Dedifferentiated amniotic fluid mesenchymal stem cell (primary cell): Measurements from ENCODE around the gene VPS41.

Experiments used
- DNase-seq: peaks from one replicate; pipeline ENCODE4 v3.0.0-alpha.2; 2016; ENCODE audit errors: extremely low spot score

VPS41 gene

DNA sequence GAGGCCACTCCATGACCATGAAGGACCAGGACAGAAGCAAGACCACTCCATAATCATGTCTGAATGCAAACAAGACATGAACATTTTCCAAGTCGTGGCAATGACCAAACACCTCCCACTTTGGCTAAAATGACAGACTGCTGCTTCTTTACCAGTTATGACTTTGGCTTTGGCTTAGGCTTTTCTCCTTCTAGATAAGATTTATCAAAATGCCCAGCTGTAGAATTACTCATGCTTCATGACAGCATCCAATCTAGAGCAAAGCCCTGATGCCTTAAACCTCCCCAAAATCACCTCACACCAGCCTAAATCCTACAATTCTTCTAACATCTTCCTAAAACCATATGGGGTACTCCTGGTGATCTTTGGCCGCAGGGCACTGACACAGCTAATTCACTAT lies 102.1 kb downstream of the VPS41 start:
- DNase-seq, result no peak

DNA sequence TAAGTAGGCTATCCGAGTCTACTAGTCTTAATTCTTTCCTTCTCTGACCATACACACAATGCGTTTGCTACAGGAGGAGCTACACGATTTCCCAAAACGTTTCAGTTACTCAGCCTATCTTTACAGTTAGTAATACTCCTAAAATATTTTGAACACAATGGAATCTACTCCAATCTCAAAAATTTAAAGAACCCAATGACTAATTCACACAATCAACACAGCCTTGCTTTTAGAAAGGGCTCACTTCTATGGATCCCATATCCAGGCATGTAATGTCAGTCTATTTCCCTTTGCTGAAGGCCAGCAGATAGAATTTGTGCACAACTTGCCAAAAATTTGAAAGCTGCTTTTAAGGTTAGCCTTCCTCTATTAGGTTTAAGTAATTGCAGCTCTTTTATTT lies 107.2 kb downstream of the VPS41 start:
- no peak for DNase-seq

DNA sequence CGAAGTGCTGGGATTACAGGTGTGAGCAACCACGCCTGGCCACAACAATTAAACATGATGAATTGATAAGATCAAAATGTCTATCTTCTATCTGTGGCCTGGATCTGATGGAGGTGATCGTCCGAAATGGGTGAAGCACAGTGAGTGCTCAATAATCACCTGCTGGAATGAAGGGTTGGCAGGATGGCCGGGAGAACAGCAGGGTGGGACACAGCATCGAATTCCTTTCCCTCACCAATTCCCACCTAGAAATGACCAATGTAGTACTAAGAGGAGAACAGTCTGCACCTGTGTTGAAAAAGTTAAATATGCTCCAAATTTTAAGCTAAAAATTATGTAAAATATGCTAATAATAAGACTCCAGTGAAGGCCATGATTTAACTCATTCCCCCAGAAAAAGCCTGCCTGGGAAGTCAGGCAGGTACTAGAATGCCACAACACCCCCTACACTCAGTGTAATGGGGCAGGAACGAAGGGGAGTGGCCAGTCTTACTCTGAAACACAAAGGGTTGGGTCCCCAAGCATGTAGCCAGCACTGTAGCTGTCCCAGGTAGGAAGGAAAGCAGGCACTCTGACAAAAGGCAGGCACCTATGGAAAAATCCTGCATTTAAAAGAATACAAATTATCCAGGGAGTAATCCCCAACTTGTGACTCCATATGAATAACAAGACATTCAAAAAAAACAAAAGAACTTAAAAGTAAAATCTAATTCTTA lies 110.3 kb downstream of the VPS41 start:
- no peak for DNase-seq

DNA sequence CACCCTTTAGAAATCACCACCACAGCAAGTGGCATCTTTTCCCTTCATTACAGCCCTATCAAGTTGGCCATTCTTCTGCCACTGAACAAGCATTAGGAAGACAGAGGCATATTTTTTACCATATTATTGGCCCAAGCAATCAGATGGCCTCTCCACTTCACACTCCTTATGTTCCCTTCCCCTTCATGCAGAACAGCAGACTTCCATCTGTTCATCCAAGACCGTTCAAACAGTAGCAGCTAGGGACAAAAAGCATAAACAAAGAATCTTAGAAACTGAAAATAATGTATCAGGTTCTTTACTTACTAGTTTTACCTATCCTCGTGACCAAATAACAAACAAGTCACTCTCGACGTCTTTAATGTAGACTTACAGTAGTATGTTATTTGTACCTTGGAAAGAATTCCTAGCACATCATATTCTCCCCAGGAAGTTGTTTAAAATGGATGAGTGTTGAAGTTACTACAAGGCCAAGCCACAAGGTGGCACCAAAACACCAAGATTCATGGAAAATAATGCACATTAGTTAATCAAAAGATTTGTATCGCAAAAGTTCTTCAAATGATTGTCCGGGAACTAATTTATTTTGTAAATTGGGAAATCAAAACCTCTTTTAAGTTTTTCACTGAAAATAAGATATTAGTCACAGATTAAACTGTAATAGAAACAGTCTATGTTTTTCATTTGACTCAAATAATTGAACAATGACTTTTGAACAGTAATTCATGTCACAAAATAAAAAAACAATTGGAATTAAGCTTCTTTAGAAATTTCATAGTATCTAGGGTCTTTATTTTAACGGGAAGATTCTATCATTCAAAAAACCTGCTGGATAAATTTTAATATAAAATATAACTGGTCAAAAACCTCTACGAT lies 112.1 kb downstream of the VPS41 start:
- DNase-seq, result peak; percentile 58

DNA sequence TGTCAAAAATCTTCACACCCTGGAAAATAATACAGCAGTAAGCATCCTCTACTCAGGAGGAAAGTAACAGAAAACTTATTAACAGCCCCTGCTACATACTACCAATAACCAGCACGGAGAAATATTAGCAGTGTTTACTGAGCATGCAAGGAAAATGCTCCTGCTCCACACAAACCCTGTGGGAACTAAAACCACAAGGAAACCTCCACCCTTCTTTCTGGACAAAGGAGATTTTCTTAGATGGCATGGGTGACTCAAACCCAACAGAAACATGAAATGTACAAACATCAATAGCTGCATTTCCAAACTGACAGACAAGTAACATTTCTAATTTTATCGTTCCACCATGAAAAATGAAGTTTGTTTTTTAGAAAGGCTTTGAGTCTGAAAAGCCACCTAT lies 113.4 kb downstream of the VPS41 start:
- no peak for DNase-seq

DNA sequence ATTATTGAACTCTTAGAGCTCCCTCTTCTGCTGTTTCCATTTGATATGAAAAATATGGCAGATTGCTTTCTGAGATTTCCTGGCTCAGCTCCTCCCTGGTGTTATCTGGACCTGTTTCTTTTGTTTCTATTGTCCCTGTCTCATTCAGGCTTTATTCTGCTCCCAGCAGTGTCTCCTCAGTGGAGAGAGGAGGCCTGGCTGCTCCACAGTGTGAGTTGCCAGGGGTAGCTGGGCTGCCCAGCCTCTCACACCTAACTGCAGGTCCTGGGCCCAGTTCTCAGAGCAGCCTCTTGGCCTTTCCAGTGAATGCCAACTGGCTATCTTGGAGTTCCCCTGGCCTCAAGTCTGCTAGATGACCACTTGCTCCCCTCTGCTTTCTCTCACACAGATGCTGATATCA lies 127.0 kb downstream of the VPS41 start:
- no peak for DNase-seq

DNA sequence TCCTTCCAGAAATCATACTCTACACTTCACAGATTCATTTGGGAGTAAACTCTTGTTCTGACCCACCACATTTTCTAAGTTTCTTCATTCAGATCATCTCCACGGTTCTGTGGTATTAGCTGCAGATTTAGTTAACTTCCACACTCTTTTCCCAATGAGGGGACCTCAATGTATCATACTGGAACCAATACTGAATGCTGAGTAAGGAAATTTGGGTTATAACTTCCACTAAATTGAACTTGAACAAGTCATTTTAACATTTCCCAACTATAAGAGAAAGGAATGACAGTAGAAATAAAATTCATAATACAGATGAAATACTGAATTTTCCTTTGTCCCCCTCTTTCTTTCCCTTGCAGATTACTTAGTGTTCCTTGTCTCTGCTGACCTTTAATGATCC lies 131.4 kb downstream of the VPS41 start:
- DNase-seq, result no peak

DNA sequence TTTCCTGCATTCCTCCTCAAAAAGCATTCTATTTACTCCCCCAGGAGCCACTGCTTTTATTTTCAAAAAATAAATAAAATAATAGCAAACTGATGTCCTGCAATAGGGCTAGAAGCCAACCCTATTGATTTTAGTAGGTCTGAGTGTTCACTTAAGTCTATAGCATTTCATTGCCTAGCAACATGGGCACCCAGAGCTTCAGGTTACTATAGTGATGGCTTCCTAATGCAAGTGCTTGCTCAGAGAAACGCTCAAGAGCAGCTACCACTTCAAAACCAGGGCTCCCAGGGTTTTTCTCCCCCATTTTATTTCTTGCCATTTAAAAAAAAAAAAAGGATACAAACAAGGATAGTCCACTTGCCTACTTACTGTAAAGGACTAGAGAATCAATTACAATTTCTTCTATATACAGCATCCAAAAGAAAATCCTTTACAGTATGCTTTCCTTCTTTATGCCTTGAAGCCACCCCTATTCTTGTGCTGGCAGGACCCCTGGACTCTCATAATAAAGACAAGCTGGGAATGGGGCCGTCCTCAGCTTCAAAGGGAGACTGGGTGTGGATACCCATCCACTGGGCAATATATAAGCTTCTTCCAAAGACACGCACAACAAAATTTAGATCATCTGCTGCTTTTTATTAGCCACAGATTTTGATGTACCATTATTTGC lies 133.3 kb downstream of the VPS41 start:
- no peak for DNase-seq

DNA sequence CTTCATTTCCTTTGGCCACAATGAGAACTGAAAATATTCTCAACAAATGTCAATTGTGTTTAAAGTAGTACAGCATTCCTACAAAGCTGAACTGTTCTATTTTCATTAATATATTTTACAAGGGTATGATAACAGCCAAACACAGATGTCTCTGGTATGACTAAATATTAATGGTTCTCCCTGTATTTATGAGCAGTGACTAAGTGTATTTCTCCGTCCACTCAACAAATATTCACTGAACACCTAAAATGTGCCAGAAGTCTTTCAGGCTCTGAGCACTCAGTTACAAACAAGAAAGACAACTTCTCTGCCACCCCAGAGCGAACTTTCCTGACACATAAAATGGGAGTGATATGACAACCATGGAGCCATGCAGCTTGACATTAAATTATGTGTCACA lies 135.6 kb downstream of the VPS41 start:
- no peak for DNase-seq

DNA sequence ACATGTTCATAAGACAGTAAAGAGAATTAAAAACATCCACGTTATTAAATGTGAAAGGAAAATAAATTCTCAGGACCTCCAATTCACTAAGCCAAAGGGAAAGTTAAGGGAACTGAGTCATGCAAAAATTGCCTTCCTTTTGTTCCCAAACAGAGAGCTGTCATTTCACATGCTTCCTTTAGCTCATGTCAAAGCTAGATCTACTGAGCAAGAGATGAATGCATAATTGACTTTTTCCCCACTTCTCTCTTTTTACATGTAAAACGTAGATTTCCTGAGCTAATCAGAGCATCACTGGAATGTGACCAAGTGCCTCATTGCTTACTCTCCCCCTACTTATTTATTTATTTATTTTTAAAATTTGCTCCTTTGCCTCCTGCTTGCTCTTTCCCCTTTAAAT lies 148.8 kb downstream of the VPS41 start:
- DNase-seq, result no peak

DNA sequence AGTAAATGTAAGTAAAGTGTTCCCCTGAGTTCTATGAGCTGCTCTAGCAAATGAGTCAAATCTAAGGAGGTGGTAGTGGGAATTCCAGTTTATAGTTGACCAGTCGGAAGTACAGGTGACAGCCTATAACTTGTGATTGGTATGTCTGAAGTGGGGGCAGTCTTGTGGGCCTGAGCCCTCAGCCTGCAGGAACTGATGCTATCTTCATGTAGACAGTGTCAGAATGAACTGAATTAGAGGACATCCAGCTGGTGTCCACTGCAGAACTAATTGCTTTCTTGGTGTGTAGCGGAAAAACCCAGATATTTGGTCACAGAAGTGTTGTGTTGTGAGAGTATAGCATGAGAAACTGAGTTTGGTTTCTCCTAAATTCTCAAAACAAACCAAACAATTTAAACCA lies 150.0 kb downstream of the VPS41 start:
- no peak for DNase-seq

DNA sequence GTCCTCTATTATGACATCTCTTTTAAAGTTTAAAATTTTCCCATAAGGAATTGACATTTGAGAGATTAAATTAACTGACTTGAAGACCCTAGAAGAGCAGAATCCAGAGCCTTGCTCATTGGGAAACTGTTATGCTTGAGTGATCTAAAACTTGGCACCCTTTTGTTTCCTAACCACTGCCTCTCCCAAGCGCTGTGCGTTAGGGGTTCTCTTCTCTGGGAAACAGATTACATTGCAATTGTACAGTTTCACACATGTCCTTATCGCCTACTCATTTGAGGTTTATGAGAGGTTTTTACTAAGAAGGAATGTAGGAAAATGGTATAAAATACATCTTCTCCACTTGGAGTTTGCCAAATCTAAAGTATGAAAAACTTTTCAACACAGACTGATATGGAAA lies 151.1 kb downstream of the VPS41 start:
- DNase-seq, result no peak

DNA sequence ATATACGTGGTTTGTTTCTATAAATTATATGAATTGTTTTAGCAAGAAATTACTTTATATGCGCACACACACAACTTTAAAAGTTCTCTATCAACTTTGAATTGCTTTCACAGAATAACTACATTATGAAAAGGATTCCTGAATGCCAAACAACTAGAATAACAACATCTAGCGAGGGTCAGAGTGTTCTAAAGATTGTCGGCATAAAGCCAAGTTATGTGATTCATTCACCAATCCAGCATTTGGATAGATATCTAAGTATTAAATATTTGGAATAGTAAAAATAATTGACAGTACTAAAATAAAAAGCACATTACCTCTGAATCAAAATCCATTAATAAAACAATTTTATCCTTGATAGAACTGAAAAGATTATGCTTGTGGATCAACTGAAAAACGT lies 152.5 kb downstream of the VPS41 start:
- DNase-seq, result no peak

DNA sequence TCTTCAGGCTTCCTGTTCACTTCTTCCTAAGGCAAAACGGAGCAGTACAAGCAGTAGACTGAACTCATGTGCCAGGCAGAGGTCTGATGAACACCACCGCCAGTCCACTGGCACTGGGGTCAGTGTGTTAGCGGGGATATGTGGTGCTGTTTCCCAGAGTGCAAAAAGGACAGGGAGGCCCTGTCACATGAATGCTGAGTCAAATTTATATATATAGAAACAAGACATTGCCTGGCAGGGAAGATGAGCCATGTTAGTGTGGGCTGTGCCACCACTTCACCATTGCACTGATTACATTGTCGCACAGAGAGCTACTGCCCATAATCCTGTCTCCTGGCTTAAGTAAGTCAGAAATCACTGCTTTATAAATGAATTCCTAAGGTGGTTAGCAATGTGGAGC lies 155.6 kb downstream of the VPS41 start:
- no peak for DNase-seq

DNA sequence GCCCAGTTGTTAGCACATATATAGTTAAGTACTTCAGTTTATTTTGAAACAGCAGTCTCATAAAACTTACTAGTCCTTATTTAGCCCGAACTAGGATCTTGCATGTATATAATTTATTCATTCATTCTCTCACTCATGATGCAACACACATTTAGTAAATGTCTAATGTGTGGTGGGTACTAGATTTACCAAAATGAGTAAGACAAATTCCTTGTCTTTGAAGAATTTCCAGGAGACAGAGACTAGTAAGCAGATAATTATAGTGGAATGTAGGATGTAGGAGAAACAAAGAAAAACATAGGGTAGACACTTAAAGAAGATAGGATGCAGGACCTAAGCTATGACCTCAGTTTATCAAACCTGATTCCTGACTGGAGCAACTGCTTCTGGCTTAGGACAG lies 157.6 kb downstream of the VPS41 start:
- no peak for DNase-seq

DNA sequence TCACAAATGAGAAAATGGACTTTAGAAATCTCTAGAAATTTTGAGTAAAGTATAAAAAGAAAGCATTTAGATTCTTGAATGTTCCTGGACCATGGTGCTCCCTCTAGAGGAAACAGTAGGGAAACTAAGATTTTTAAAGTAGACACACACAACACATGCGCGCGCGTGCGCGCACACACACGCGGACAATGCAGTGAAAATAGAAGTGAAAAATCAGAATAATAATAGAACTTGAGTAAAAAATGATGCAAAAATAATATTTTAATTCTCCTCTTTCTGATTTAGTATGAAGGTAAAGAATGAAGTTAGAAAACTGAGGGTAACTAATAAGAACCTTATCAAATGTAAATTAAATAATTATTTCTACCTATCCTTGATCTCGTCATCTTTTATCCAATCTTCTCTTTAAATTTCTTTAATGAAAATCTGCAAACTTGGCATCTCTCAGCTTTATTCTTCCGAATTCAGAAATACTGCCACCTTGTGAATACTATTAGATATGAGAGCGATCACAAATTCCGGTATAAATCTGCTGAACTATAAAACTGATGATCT lies 160.9 kb downstream of the VPS41 start:
- DNase-seq, result no peak

DNA sequence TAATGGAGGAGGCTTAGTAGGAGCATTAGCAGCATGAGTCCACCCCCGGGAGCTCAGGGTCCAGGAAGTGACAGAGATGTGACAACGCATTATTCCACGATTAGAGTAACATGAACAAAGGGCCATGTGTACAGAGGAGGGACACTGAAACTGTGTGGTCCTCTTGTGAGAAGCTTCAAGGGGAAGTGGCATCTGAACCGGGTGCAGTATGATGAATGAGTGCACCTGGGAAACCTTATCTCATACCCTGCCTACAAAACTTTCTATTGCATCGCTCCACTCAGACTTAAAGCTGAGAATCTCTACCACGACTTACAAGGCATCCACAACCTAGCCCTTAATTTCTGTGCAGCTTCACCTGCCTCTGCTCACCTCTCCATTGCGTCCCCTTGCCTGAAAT lies 162.6 kb downstream of the VPS41 start:
- DNase-seq, result no peak

DNA sequence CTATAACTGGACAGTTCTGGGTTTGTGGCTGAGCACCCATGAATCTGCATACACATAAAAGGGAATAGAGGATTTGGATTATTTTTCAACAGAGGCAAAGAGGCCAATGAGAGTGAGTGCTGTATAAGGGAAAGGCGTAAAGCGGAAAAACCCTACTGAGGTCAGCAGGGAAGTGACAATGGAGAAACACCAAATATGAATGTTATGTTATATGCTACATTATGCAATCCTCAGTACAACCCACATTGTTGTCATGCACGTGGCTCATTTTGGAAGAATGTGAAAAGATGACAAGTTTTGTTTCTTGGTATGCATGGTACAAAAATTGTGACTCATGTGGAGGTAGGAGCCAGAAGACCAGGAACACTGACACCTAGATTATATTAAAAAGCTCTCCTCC lies 164.2 kb downstream of the VPS41 start:
- DNase-seq, result peak; percentile 66

DNA sequence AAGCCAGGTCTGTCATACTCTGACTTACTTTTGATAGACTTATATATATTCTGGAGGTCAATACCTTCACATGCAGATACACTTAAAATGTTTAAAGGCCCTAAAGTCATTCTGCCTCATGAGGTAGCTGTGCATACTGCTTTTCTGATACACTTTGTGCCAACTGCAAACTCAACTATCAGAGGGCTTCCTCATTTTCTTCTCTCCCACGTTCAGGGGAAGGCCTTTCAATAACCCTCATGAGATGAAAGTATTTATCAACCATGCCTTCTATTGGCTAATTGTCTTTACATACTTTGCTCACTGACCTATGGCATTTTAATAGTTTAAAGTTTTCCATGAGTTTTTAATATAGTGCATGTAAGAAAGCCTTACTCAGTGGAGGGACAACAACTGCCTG lies 165.1 kb downstream of the VPS41 start:
- DNase-seq, result no peak

DNA sequence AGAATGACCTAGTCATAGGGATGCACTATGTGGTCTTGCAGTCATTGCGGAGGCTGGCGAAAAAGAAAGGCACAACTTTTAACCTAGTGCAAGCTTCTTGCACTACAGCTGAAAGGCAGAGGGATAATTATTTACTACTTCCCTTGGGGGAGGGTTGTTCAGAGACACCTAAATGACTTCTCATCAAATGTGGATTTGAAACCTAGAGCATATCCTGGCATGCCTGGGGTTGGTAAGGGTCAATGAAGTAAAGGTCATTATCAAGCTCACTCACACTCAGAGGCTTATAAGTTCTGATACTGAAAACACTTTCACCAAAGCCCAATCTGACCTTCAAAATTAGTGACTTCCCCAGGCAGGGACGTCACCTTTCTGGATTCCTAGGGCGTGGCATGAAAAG lies 168.9 kb downstream of the VPS41 start:
- no peak for DNase-seq

DNA sequence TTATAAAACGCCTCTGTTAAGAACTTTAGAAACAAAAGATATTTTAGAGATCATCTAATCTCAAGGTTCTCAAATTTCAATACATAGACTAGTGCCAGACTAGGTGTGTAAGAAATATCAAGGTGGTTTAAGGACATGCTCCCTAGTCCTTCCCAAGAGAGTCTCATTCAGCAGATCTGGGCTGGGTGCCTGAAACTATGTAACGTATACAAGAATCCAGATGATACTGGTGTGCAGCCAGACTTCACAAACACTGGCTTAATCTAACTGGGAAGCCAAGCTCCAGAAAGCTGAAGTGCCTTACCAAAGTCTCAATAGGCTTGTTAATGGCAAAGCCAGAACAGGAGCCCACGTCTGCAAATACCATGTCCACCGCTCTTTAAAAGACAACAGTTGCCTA lies 172.9 kb downstream of the VPS41 start:
- no peak for DNase-seq

DNA sequence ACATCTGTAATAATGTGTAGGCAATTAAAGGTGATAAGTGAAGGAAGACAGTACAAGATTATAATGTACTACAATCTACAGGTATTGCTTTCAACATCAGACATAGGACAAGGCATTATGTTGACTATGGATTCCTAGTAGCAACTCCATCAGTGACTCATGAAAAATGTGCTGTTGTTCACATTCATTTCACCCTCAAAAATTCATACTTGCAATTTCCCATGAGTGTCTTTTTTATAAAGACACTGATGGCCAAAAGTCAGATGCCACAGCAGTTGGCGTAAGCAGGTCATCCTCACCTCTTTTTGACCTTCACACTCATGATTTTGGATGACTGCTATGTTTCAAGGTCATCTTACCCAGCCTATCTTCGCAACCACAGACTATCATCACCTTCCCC lies 177.8 kb downstream of the VPS41 start:
- no peak for DNase-seq

DNA sequence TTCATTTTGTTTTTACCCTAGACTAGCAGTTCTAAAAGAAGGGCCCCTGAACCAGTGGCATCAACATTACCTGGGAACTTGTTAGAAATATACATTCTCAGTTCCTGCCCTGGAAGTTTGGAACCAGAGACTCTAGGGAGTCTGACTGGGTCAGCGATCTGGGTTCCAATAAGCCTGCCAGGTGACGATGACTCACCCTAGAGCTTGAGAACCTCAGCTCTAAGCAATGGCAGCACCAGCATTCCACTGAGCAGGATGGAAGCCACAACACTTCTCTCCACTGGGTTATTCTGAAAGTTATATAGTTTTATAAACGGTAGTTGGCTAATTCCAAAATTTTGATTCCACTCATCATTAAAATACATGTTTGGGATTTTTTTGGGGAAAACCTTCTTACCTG lies 180.8 kb downstream of the VPS41 start:
- DNase-seq, result no peak
